Natural killer cell (primary cell): ENCODE results near the gene COPZ2. TPM values are rescaled to one million over a fixed set of nuclear protein-coding genes. Genes with fewer than 3 reads are reported as not detected.
A peak's percentile ranks its signal among the peaks of the same experiment; 100 is the strongest.
"Not testable (repeated sequence)": the region's sequence is repeated elsewhere in the genome, so short reads cannot be mapped to it uniquely, and the experiment has no call there.

ENCODE experiments used
- ATAC-seq, 3 donors: fragments of 150-1000 bp in 2 of 3; fragments of 200-7000 bp in 1 of 3; cut with Tn5 transposase; 1 replicate in 1 of 3; 2 replicates in 2 of 3; pipeline ENCODE4 v1.10.0; 2021; ENCODE audit warnings: mild to moderate bottlenecking in 2 of 3, moderate library complexity in 2 of 3
- DNase-seq, 2 donors: peaks; one replicate each; pipeline versions ENCODE4 v3.0.0 to v3.0.0-alpha.2; 2013 to 2021; ENCODE audit warnings: mixed read lengths in 1 of 2
- H3K27ac ChIP-seq: one replicate; pipeline ENCODE4 v1.5.1; 2013; ENCODE audit warnings: mild to moderate bottlenecking, low read length
- H3K27me3 ChIP-seq: one replicate; pipeline ENCODE4 v1.6.1; 2013; ENCODE audit warnings: low read length; ENCODE audit not compliant: control insufficient read depth, insufficient read depth
- H3K36me3 ChIP-seq: one replicate; pipeline ENCODE4 v1.6.1; 2013; ENCODE audit warnings: low read length; ENCODE audit not compliant: control insufficient read depth, insufficient read depth
- H3K4me1 ChIP-seq: one replicate; pipeline ENCODE4 v1.6.1; 2013; ENCODE audit warnings: low read length; ENCODE audit not compliant: control insufficient read depth, insufficient read depth
- H3K4me3 ChIP-seq: one replicate; pipeline ENCODE4 v1.5.1; 2013; ENCODE audit warnings: low read length
- H3K9me3 ChIP-seq: one replicate; pipeline ENCODE4 v1.6.1; 2013; ENCODE audit warnings: low read length; ENCODE audit not compliant: control insufficient read depth, insufficient read depth
- H3K27ac Mint-ChIP-seq, 2 donors: one replicate each; pipeline ENCODE4 v1.8.0; 2022; ENCODE audit warnings: mild to moderate bottlenecking in 2 of 2, mixed read lengths in 2 of 2, moderate library complexity in 1 of 2
- H3K27me3 Mint-ChIP-seq, 2 donors: one replicate each; pipeline ENCODE4 v1.8.0; 2022; ENCODE audit warnings: low read depth in 2 of 2, mixed read lengths in 2 of 2
- H3K36me3 Mint-ChIP-seq: one replicate; pipeline ENCODE4 v1.8.0; 2022; ENCODE audit warnings: mixed read lengths
- H3K4me1 Mint-ChIP-seq, 2 donors: one replicate each; pipeline ENCODE4 v1.8.0; 2022; ENCODE audit warnings: mixed read lengths in 2 of 2
- H3K4me3 Mint-ChIP-seq: one replicate; pipeline ENCODE4 v1.8.0; 2022; ENCODE audit warnings: mild to moderate bottlenecking, moderate library complexity, mixed read lengths
- H3K9me3 Mint-ChIP-seq, 2 donors: one replicate each; pipeline ENCODE4 v1.8.0; 2022; ENCODE audit warnings: mixed read lengths in 2 of 2
- WGBS: methylation state at CpG from one replicate; pipeline ENCODE4 v1.1.7; 2013; ENCODE audit warnings: missing lambda C conversion rate; ENCODE audit not compliant: insufficient coverage; 5-methylcytosine and 5-hydroxymethylcytosine counted together
- intact Hi-C: fragments of 100-400 bp; cut with micrococcal nuclease; formaldehyde crosslinking; loops from one replicate; pipeline ENCODE4 v1.14.2; 2022
- total RNA-seq, 4 donors: library from RNA; stranded (reverse); fragments of 120-200 nt in 1 of 4; gene quantifications; one replicate each; pipeline versions ENCODE4 v1.2.3 to v1.2.4, GENCODE V29; 2013 to 2022
- TF ChIP-seq, protein P1 (sequence below): fragments of 200-600 bp; IDR thresholded peaks from one replicate; pipeline ENCODE4 v1.8.0; 2022; ENCODE audit warnings: antibody characterized with exemption

COPZ2 gene
- total RNA-seq, 3 donors from 2014 or later (not counting 1 experiment from before 2014, with no cell fraction given) = 15.9 to 19.1 (median 16.5) TPM

DNA sequence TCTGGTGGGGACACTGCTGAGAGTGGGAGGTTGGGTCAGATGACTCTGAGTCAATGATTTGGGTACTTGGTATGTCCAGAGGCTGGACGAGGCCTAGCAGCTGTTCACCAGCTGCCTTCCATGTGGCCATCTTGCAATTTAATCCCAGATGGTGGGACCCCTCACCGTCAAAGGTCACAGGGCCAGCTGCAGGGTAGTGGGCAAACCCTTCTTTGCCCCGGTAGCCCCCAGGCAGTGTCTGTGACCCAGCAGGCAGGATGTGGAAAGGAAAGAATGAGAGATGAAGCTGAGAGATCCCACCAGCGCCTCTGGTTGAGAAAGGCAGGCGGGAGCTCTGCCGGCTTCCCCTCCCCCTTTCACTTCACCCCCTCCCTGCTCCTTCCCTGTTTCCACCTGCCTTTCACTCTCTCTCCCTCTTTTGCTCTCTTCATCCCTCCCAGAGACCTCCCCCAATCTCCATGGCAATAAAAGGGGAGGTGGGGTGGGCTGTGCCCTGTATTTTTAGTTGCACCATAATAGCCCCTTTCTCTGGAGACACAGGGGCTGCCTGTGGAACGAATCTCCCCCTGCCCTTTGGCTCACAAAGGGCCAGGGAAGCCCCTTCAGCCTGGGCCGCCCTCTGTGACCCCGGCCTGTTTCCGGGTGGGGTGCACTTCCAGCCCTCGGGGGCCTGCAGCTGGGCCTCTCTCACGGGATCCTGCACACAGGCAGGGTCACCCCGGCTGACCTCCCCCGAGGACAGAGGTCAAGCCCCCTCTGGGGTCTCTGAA, 46.5 kb downstream of the COPZ2 start:
- Histone ChIP-seq H3K4me1 (peaks cover 22% of the 10 kb centered on the region), H3K27ac (no peak overlapping the region), H3K4me3 (no peak overlapping the region), H3K9me3 (no peaks in the 10 kb centered on the region), H3K27me3 (no peaks in the 10 kb centered on the region), H3K36me3 (no peaks in the 10 kb centered on the region)
- ATAC-seq (no peak), DNase-seq (no peak)
- no peak overlapping the region for H3K4me3 Mint-ChIP-seq
- 84% methylated on average over 13 of the region's 14 CpGs for WGBS
- intact Hi-C loops = no loop called here
- no peaks in the 10 kb centered on the region for H3K36me3 Mint-ChIP-seq
- H3K9me3 Mint-ChIP-seq = no peaks in the 10 kb centered on the region
- H3K27me3 Mint-ChIP-seq = no peaks in the 10 kb centered on the region
- TF ChIP-seq, protein P1, sequence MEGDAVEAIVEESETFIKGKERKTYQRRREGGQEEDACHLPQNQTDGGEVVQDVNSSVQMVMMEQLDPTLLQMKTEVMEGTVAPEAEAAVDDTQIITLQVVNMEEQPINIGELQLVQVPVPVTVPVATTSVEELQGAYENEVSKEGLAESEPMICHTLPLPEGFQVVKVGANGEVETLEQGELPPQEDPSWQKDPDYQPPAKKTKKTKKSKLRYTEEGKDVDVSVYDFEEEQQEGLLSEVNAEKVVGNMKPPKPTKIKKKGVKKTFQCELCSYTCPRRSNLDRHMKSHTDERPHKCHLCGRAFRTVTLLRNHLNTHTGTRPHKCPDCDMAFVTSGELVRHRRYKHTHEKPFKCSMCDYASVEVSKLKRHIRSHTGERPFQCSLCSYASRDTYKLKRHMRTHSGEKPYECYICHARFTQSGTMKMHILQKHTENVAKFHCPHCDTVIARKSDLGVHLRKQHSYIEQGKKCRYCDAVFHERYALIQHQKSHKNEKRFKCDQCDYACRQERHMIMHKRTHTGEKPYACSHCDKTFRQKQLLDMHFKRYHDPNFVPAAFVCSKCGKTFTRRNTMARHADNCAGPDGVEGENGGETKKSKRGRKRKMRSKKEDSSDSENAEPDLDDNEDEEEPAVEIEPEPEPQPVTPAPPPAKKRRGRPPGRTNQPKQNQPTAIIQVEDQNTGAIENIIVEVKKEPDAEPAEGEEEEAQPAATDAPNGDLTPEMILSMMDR = no peak
- no peak overlapping the region for H3K27ac Mint-ChIP-seq
- peaks cover 16% of the 10 kb centered on the region in 2 donors for H3K4me1 Mint-ChIP-seq

DNA sequence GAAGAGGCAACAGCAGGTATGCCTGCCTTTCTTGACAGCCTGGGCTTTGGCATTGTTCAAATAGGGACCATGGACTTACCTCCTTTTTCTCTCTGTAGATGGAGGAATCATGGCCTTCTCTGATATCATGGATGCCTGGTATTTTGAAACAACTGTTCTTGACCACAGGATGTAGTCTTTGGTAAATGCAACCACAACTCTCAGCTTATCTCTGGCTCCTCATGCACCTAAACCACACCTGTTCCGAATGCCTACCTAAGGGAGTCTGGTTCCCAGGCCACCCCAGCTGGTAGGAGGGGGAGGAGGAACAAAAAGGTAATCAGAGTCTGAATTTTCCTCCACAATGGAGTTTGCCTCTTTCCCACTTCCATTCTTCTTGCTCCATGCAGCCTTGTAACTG, 47.9 kb downstream of the COPZ2 start:
- intact Hi-C loops = no loop called here
- Mint-ChIP-seq H3K9me3 (no peaks in the 10 kb centered on the region), H3K27me3 (no peaks in the 10 kb centered on the region), H3K4me3 (peak overlapping the region; percentile 4), H3K36me3 (no peaks in the 10 kb centered on the region), H3K4me1 (peaks cover 16% of the 10 kb centered on the region in 2 donors), H3K27ac (no peak overlapping the region)
- DNase-seq (no peak), ATAC-seq (no peak)
- Histone ChIP-seq H3K9me3 (no peaks in the 10 kb centered on the region), H3K4me1 (peaks cover 22% of the 10 kb centered on the region), H3K27ac (no peak overlapping the region), H3K4me3 (no peak overlapping the region), H3K27me3 (no peaks in the 10 kb centered on the region), H3K36me3 (no peaks in the 10 kb centered on the region)
- no CpG with 5 or more reads among the region's 1 CpG for WGBS
- TF ChIP-seq, protein P1 = no peak

DNA sequence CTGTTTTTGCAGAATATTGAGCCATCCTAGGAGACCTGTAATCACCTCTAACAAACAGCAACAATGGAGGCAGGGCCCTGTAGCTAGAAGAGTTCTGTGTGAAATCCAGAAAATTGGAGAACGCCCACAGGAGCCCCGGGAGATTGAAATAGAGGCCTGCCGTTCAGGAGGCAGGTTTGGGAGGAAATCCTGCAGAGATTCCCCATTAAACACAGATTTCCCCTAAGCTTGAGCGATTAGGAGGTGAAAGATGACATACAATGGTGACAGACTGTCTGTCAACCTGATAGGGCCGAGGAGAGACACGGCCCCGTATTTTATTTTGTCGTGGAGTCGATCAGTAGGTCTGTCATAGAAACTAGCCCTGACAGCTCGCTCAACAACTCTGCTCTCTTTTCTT, 48.4 kb downstream of the COPZ2 start:
- Mint-ChIP-seq H3K4me3 (no peak overlapping the region), H3K4me1 (peaks cover 16% of the 10 kb centered on the region in 2 donors), H3K9me3 (no peaks in the 10 kb centered on the region), H3K27ac (no peak overlapping the region), H3K36me3 (no peaks in the 10 kb centered on the region), H3K27me3 (no peaks in the 10 kb centered on the region)
- Histone ChIP-seq H3K9me3 (no peaks in the 10 kb centered on the region), H3K4me1 (peaks cover 22% of the 10 kb centered on the region), H3K36me3 (peaks cover under 1% of the 10 kb centered on the region), H3K4me3 (no peak overlapping the region), H3K27me3 (no peaks in the 10 kb centered on the region), H3K27ac (no peak overlapping the region)
- TF ChIP-seq, protein P1 = no peak
- WGBS = 91% methylated on average over 7 of the region's 10 CpGs
- ATAC-seq = no peak
- intact Hi-C loops = no loop called here
- no peak for DNase-seq

DNA sequence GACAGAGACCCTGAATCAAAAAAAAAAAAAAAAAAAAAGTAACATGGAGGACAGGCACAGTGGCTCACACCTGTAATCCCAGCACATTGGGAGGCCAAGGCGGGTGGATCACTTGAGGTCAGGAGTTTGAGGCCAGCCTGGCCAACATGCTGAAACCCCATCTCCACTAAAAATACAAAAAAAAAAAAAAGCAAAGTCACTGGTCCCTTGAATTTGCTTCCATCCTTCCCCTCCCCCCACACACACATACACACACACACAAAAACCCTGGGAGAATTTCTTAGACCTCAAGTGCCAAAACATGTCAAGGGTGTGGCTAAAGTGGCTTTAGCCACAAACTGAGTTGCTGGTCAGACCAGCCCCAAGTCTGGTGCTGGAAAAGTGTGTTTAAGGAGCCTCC, 49.2 kb downstream of the COPZ2 start:
- H3K4me1 ChIP-seq = peaks cover 22% of the 10 kb centered on the region
- ATAC-seq, H3K36me3 Mint-ChIP-seq, H3K9me3 Mint-ChIP-seq, H3K9me3 ChIP-seq, H3K4me3 ChIP-seq, H3K27me3 Mint-ChIP-seq, H3K27ac ChIP-seq, DNase-seq, H3K27me3 ChIP-seq, intact Hi-C loops, H3K36me3 ChIP-seq, H3K4me3 Mint-ChIP-seq: not testable (repeated sequence)
- peaks cover 16% of the 10 kb centered on the region in 2 donors for H3K4me1 Mint-ChIP-seq
- 80% methylated on average over 1 of the region's 1 CpG for WGBS
- peak overlapping the region in 1 of 2 donors; percentile 45 for H3K27ac Mint-ChIP-seq
